ENCODE data around the gene OSBPL8. TPM values are rescaled to one million over a fixed set of nuclear protein-coding genes. Genes with fewer than 3 reads are reported as not detected.

Gene OSBPL8
- total RNA-seq, 5 donors from 2014 or later (not counting 1 experiment from before 2014, with no cell fraction given), result 122 to 152 (median 130) TPM

GRCh38 chr12:76410781-76411180 is 148.8 kb downstream of the OSBPL8 start:
- H3K27ac ChIP-seq (ENCODE audit: low read length), result no peak overlapping the region
- no peaks in the 10 kb centered on the region for H3K27me3 ChIP-seq (replicated peaks in 1 of 2; ENCODE audit: control insufficient read depth in 2 of 2, extremely low read depth in 1 of 2, insufficient read depth in 2 of 2, low read length in 1 of 2)
- peaks cover 0 to 5% of the 10 kb centered on the region in 2 donors for H3K36me3 ChIP-seq (ENCODE audit: control insufficient read depth in 2 of 2, extremely low read depth in 1 of 2, insufficient read depth in 1 of 2, low read length in 1 of 2)
- DNase-seq, result no peak
- Mint-ChIP-seq H3K27me3 (no peaks in the 10 kb centered on the region), H3K9me3 (no peaks in the 10 kb centered on the region), H3K36me3 (peaks cover 10% of the 10 kb centered on the region), H3K4me3 (no peak overlapping the region), H3K27ac (no peak overlapping the region), H3K4me1 (peaks cover 15 to 23% (median 17%) of the 10 kb centered on the region in 3 donors)
- H3K4me3 ChIP-seq (ENCODE audit: control insufficient read depth in 1 of 2, extremely low read depth in 1 of 2, low read length in 1 of 2), result no peak overlapping the region
- no peaks in the 10 kb centered on the region for H3K9me3 ChIP-seq
- ATAC-seq (replicated peaks in 1 of 4), result no peak
- H3K4me1 ChIP-seq (ENCODE audit: control insufficient read depth in 1 of 2, extremely low read depth in 1 of 2, insufficient read depth in 2 of 2, low read length in 2 of 2), result no peaks in the 10 kb centered on the region
- WGBS (ENCODE audit: insufficient coverage), result 100% methylated on average over 1 of the region's 5 CpGs
- POLR2A ChIA-PET, result no interaction called here
- CTCF ChIA-PET, result interaction anchor here in 1 of 2 donors (0.6 to 1.1 kb wide), 2 partner anchors 45 to 330 kb away, joined by 3 read pairs; no protein-coding TSS in a partner anchor

GRCh38 chr12:76410371-76410770 is 149.2 kb downstream of the OSBPL8 start:
- no peak overlapping the region for H3K4me3 Mint-ChIP-seq
- no peak for DNase-seq
- Histone ChIP-seq H3K4me1 (ENCODE audit: control insufficient read depth in 1 of 2, extremely low read depth in 1 of 2, insufficient read depth in 2 of 2, low read length in 2 of 2) (no peaks in the 10 kb centered on the region), H3K27ac (ENCODE audit: low read length) (no peak overlapping the region), H3K4me3 (ENCODE audit: control insufficient read depth in 1 of 2, extremely low read depth in 1 of 2, low read length in 1 of 2) (no peak overlapping the region), H3K9me3 (no peaks in the 10 kb centered on the region), H3K36me3 (ENCODE audit: control insufficient read depth in 2 of 2, extremely low read depth in 1 of 2, insufficient read depth in 1 of 2, low read length in 1 of 2) (peaks cover 0 to 5% of the 10 kb centered on the region in 2 donors), H3K27me3 (replicated peaks in 1 of 2; ENCODE audit: control insufficient read depth in 2 of 2, extremely low read depth in 1 of 2, insufficient read depth in 2 of 2, low read length in 1 of 2) (no peaks in the 10 kb centered on the region)
- peaks cover 14% of the 10 kb centered on the region for H3K36me3 Mint-ChIP-seq
- POLR2A ChIA-PET, result interaction anchor here in 1 of 2 donors (0.6 kb wide), 1 partner anchor 817 kb away, joined by 9 read pairs; no protein-coding TSS in a partner anchor
- H3K4me1 Mint-ChIP-seq, result peaks cover 15 to 24% (median 17%) of the 10 kb centered on the region in 3 donors
- CTCF ChIA-PET, result interaction anchor here in 1 of 2 donors (0.6 to 1.1 kb wide), 3 partner anchors 27 to 331 kb away, joined by 3 read pairs; no protein-coding TSS in a partner anchor
- H3K9me3 Mint-ChIP-seq, result no peaks in the 10 kb centered on the region
- no peak overlapping the region for H3K27ac Mint-ChIP-seq
- no peaks in the 10 kb centered on the region for H3K27me3 Mint-ChIP-seq
- no peak for ATAC-seq (replicated peaks in 1 of 4)

- DNase-seq (no peak), ATAC-seq (replicated peaks in 1 of 4) (no peak)
- no peak overlapping the region for H3K27ac Mint-ChIP-seq
- Histone ChIP-seq H3K36me3 (ENCODE audit: control insufficient read depth in 2 of 2, extremely low read depth in 1 of 2, insufficient read depth in 1 of 2, low read length in 1 of 2) (peaks cover 0 to 8% of the 10 kb centered on the region in 2 donors), H3K27me3 (replicated peaks in 1 of 2; ENCODE audit: control insufficient read depth in 2 of 2, extremely low read depth in 1 of 2, insufficient read depth in 2 of 2, low read length in 1 of 2) (no peaks in the 10 kb centered on the region), H3K27ac (ENCODE audit: low read length) (no peak overlapping the region), H3K9me3 (no peaks in the 10 kb centered on the region), H3K4me3 (ENCODE audit: control insufficient read depth in 1 of 2, extremely low read depth in 1 of 2, low read length in 1 of 2) (no peak overlapping the region), H3K4me1 (ENCODE audit: control insufficient read depth in 1 of 2, extremely low read depth in 1 of 2, insufficient read depth in 2 of 2, low read length in 2 of 2) (no peaks in the 10 kb centered on the region)
- H3K4me1 Mint-ChIP-seq, result peaks cover 15 to 21% (median 17%) of the 10 kb centered on the region in 3 donors
- H3K4me3 Mint-ChIP-seq, result no peak overlapping the region
- WGBS (ENCODE audit: insufficient coverage), result 100% methylated on average over 1 of the region's 1 CpG
- ChIA-PET CTCF (interaction anchor here (0.9 to 1.2 kb wide), 4 partner anchors 26 to 381 kb away, joined by 3 read pairs; no protein-coding TSS in a partner anchor), POLR2A (interaction anchor here in 1 of 2 donors (0.5 kb wide), 1 partner anchor 86 kb away, joined by 6 read pairs; no protein-coding TSS in a partner anchor)
- no peaks in the 10 kb centered on the region for H3K27me3 Mint-ChIP-seq
- H3K9me3 Mint-ChIP-seq, result no peaks in the 10 kb centered on the region
- H3K36me3 Mint-ChIP-seq, result peaks cover 18% of the 10 kb centered on the region
Observed at GRCh38 chr12:76409074-76409473, 150.5 kb downstream of the OSBPL8 start.

DNA sequence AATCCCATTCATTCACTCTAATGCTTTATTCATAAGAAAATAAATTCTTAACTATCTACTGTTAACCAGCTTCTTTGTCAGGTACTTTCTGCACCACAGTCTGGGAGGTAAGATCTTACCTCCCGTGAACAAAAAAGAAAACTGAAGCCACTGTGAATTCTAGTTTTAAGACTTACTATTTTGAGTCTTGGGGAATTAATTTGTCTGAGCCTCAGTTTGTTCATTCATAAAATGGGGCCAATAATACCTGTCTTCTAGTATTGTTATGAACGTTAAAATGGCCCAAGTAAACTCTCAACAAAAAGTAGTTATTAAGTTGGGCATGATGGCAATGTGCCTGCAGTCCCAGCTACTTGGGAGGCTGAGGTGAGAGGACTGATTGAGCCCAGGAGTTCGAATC is 151.9 kb downstream of the OSBPL8 start:
- H3K9me3 ChIP-seq, result no peaks in the 10 kb centered on the region
- no peaks in the 10 kb centered on the region for H3K9me3 Mint-ChIP-seq
- ChIA-PET CTCF (interaction anchor here in 1 of 2 donors (0.6 kb wide), 1 partner anchor 143 kb away, joined by 3 read pairs; no protein-coding TSS in a partner anchor), POLR2A (interaction anchor here (0.6 to 0.7 kb wide), 4 partner anchors 12 to 1055 kb away, joined by 4 to 8 read pairs (median 4); no protein-coding TSS in a partner anchor)
- no peak overlapping the region for H3K27ac Mint-ChIP-seq
- no peaks in the 10 kb centered on the region for H3K27me3 ChIP-seq (replicated peaks in 1 of 2; ENCODE audit: control insufficient read depth in 2 of 2, extremely low read depth in 1 of 2, insufficient read depth in 2 of 2, low read length in 1 of 2)
- no CpG with 5 or more reads among the region's 3 CpGs for WGBS (ENCODE audit: insufficient coverage)
- H3K4me1 ChIP-seq (ENCODE audit: control insufficient read depth in 1 of 2, extremely low read depth in 1 of 2, insufficient read depth in 2 of 2, low read length in 2 of 2), result no peaks in the 10 kb centered on the region
- H3K27ac ChIP-seq (ENCODE audit: low read length), result no peak overlapping the region
- H3K4me1 Mint-ChIP-seq, result peaks cover 10 to 16% (median 11%) of the 10 kb centered on the region in 3 donors
- no peak overlapping the region for H3K4me3 Mint-ChIP-seq
- H3K4me3 ChIP-seq (ENCODE audit: control insufficient read depth in 1 of 2, extremely low read depth in 1 of 2, low read length in 1 of 2), result no peak overlapping the region
- DNase-seq (no peak), ATAC-seq (replicated peaks in 1 of 4) (no peak)
- no peaks in the 10 kb centered on the region for H3K27me3 Mint-ChIP-seq
- H3K36me3 ChIP-seq (ENCODE audit: control insufficient read depth in 2 of 2, extremely low read depth in 1 of 2, insufficient read depth in 1 of 2, low read length in 1 of 2), result peaks cover 0 to 8% of the 10 kb centered on the region in 2 donors
- peaks cover 23% of the 10 kb centered on the region for H3K36me3 Mint-ChIP-seq

GRCh38 chr12:76402259-76402658 is 157.3 kb downstream of the OSBPL8 start:
- CTCF ChIA-PET, result no interaction called here
- H3K36me3 Mint-ChIP-seq, result peaks cover 31% of the 10 kb centered on the region
- no peaks in the 10 kb centered on the region for H3K27me3 ChIP-seq (replicated peaks in 1 of 2; ENCODE audit: control insufficient read depth in 2 of 2, extremely low read depth in 1 of 2, insufficient read depth in 2 of 2, low read length in 1 of 2)
- no peak for DNase-seq
- no peak overlapping the region for H3K27ac ChIP-seq (ENCODE audit: low read length)
- no peaks in the 10 kb centered on the region for H3K9me3 ChIP-seq
- peaks cover 0 to 4% (median 0%) of the 10 kb centered on the region in 3 donors for H3K4me1 Mint-ChIP-seq
- no peaks in the 10 kb centered on the region for H3K27me3 Mint-ChIP-seq
- no peaks in the 10 kb centered on the region for H3K9me3 Mint-ChIP-seq
- H3K4me3 Mint-ChIP-seq, result no peak overlapping the region
- ATAC-seq (replicated peaks in 1 of 4), result no peak
- H3K36me3 ChIP-seq (ENCODE audit: control insufficient read depth in 2 of 2, extremely low read depth in 1 of 2, insufficient read depth in 1 of 2, low read length in 1 of 2), result peaks cover 2 to 37% of the 10 kb centered on the region in 2 donors
- no peak overlapping the region for H3K27ac Mint-ChIP-seq
- POLR2A ChIA-PET, result no interaction called here
- no peak overlapping the region for H3K4me3 ChIP-seq (ENCODE audit: control insufficient read depth in 1 of 2, extremely low read depth in 1 of 2, low read length in 1 of 2)
- H3K4me1 ChIP-seq (ENCODE audit: control insufficient read depth in 1 of 2, extremely low read depth in 1 of 2, insufficient read depth in 2 of 2, low read length in 2 of 2), result no peaks in the 10 kb centered on the region

GRCh38 chr12:76400136-76400535 is 159.4 kb downstream of the OSBPL8 start:
- H3K36me3 ChIP-seq (ENCODE audit: control insufficient read depth in 2 of 2, extremely low read depth in 1 of 2, insufficient read depth in 1 of 2, low read length in 1 of 2), result peaks cover 2 to 39% of the 10 kb centered on the region in 2 donors
- DNase-seq (no peak), ATAC-seq (replicated peaks in 1 of 4) (no peak)
- no peak overlapping the region for H3K27ac Mint-ChIP-seq
- no peaks in the 10 kb centered on the region for H3K9me3 ChIP-seq
- H3K27me3 Mint-ChIP-seq, result no peaks in the 10 kb centered on the region
- ChIA-PET CTCF (no interaction called here), POLR2A (no interaction called here)
- H3K4me1 Mint-ChIP-seq, result peaks cover 0 to 1% (median 0%) of the 10 kb centered on the region in 3 donors
- no peaks in the 10 kb centered on the region for H3K27me3 ChIP-seq (replicated peaks in 1 of 2; ENCODE audit: control insufficient read depth in 2 of 2, extremely low read depth in 1 of 2, insufficient read depth in 2 of 2, low read length in 1 of 2)
- no CpG with 5 or more reads among the region's 2 CpGs for WGBS (ENCODE audit: insufficient coverage)
- H3K9me3 Mint-ChIP-seq, result no peaks in the 10 kb centered on the region
- no peak overlapping the region for H3K4me3 Mint-ChIP-seq
- peaks cover 29% of the 10 kb centered on the region for H3K36me3 Mint-ChIP-seq
- no peak overlapping the region for H3K27ac ChIP-seq (ENCODE audit: low read length)
- no peaks in the 10 kb centered on the region for H3K4me1 ChIP-seq (ENCODE audit: control insufficient read depth in 1 of 2, extremely low read depth in 1 of 2, insufficient read depth in 2 of 2, low read length in 2 of 2)
- no peak overlapping the region for H3K4me3 ChIP-seq (ENCODE audit: control insufficient read depth in 1 of 2, extremely low read depth in 1 of 2, low read length in 1 of 2)

All from T-cell (primary cell).